ENCODE data around the gene TRPV5. TPM values are rescaled to one million over a fixed set of nuclear protein-coding genes. Genes with fewer than 3 reads are reported as not detected.

TRPV5 gene
- total and polyA plus RNA-seq, 2 of the 8 experiments (the other 6 are each of a cell fraction or from before 2014, with no cell fraction given) = 0.03 TPM; not detected in 1

DNA sequence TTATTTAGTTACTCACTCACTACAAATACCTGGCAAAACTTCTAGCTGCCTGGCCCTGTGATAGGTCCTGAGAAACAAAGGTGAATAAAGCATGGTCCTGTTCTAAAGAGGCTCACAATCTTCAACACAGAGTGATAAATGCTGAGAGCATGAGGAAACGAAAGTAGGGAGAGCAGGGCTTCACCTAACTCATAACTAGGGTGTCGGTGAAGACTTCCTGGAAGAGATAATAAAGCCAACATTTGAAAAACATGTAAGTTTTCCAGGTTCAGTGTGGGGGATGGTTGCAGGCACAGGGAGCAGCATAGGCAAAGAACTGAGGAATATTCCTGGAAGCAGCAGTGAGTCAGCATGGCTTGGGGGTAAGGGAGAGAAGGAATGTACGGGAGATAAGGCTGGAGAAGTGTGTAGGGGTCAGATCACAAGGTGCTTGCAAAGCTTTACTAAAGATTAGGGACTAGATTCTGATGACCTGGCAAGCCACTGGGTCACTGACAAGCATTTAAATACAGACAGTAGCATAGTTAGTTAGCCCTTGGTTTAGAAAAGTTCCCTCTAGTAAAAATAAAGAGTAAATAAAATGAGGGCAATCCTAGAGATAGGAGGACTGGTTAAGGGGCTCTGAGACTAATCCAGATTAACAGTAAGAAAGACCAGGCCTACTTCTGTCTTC lies 23.5 kb upstream of the TRPV5 start:
- H4K91ac ChIP-seq (replicated peaks; ENCODE audit: insufficient read length, low read length) = no peak overlapping the region
- no peak overlapping the region for H3K4me3 ChIP-seq (ENCODE audit: extremely low read depth in 1 of 4, insufficient read depth in 2 of 4, low read depth in 3 of 4, low read length in 4 of 4)
- H2AK5ac ChIP-seq (ENCODE audit: low read depth, low read length) = no peak overlapping the region
- peaks cover 0 to 2% (median 0%) of the 10 kb centered on the region in 4 experiments; a peak in 1 of 8 replicates for H3K36me3 ChIP-seq (ENCODE audit: control insufficient read depth in 2 of 4, insufficient read depth in 4 of 4, low read length in 3 of 4)
- H3K56ac ChIP-seq (replicated peaks; ENCODE audit: insufficient read length, low read depth, low read length) = no peak overlapping the region
- no peak overlapping the region; the same call in 1 of the 2 replicates for H2BK12ac ChIP-seq (ENCODE audit: low read depth, low read length)
- no peak overlapping the region for H2BK20ac ChIP-seq (ENCODE audit: low read length)
- no peak overlapping the region for H2BK120ac ChIP-seq (replicated peaks; ENCODE audit: low read depth, low read length)
- no peak overlapping the region for H4K5ac ChIP-seq (ENCODE audit: insufficient read length, low read depth, low read length)
- ChIA-PET POLR2A (ENCODE audit: partially characterized antibody) (no interaction called here), CTCF (ENCODE audit: partially characterized antibody) (interaction anchor here (0.8 to 3.1 kb wide), 6 partner anchors 9 to 91 kb away, joined by 3 to 8 read pairs (median 4); no protein-coding TSS in a partner anchor)
- H2BK15ac ChIP-seq (ENCODE audit: low read length) = no peak overlapping the region
- H3K79me1 ChIP-seq (ENCODE audit: low read depth, low read length) = no peaks in the 10 kb centered on the region
- peaks cover 0 to 9% (median 6%) of the 10 kb centered on the region in 4 experiments; a peak in 6 of 7 replicates for H3K4me1 ChIP-seq (replicated peaks in 1 of 4; ENCODE audit: control insufficient read depth in 3 of 4, insufficient read depth in 4 of 4, low read length in 3 of 4)
- H3K23ac ChIP-seq (ENCODE audit: insufficient read length) = no peak overlapping the region
- H3K9me3 ChIP-seq (ENCODE audit: insufficient read depth in 2 of 2, low read depth in 1 of 2, low read length in 1 of 2) = peaks cover 8 to 10% of the 10 kb centered on the region in 2 experiments; a peak in 3 of 4 replicates
- no peak overlapping the region for H3K14ac ChIP-seq (ENCODE audit: insufficient read length)
- WGBS, 2 experiments (ENCODE audit: extremely low coverage in 1 of 2, insufficient coverage in 1 of 2, insufficient read length in 1 of 2, insufficient replicate concordance in 2 of 2, low coverage in 1 of 2, low lambda C conversion rate in 2 of 2, missing lambda C conversion rate in 1 of 2) = 84% methylated on average over 3 of the region's 3 CpGs; no CpG with 5 or more reads in 1 of the 2 experiments
- H3K4ac ChIP-seq (replicated peaks; ENCODE audit: insufficient read length, low read depth, low read length) = no peak overlapping the region
- no peak overlapping the region; the same call in 1 of the 2 replicates for H2AFZ ChIP-seq (ENCODE audit: low read length)
- no peaks in the 10 kb centered on the region for H4K20me1 ChIP-seq (replicated peaks in 1 of 2; ENCODE audit: control insufficient read depth in 1 of 2, insufficient read depth in 2 of 2, low read length in 2 of 2)
- no peak overlapping the region for H3K27ac ChIP-seq (ENCODE audit: low read depth, low read length)
- no peak for DNase-seq (ENCODE audit: low read depth in 1 of 2, low spot score in 2 of 2)
- no peak for FAIRE-seq
- H3K9ac ChIP-seq (replicated peaks in 1 of 4; ENCODE audit: extremely low read depth in 1 of 4, low read depth in 3 of 4, low read length in 3 of 4) = no peak overlapping the region
- H3K27me3 ChIP-seq (replicated peaks in 1 of 4; ENCODE audit: control insufficient read depth in 3 of 4, extremely low read depth in 1 of 4, insufficient read depth in 3 of 4, low read length in 3 of 4) = no peaks in the 10 kb centered on the region
- no peak overlapping the region for H3K18ac ChIP-seq (ENCODE audit: extremely low read depth, low read length)
- peaks cover 2% of the 10 kb centered on the region; the same call in 1 of the 2 replicates for H3K23me2 ChIP-seq (ENCODE audit: low read depth, low read length)
- H4K8ac ChIP-seq (ENCODE audit: extremely low read depth, insufficient read depth, low read length) = no peak overlapping the region
- no peak overlapping the region for H3K4me2 ChIP-seq (ENCODE audit: insufficient read depth in 1 of 2, low read depth in 2 of 2, low read length in 2 of 2)
- no peak overlapping the region for H2BK5ac ChIP-seq (ENCODE audit: low read depth, low read length)
- H3K79me2 ChIP-seq (ENCODE audit: control insufficient read depth in 1 of 2, insufficient read depth in 2 of 2, low read length in 2 of 2) = no peaks in the 10 kb centered on the region
- TF ChIP-seq KDM5A (IDR thresholded peaks at IDR 0.05; ENCODE audit: low read length) (no peak), YY1 (IDR thresholded peaks at IDR 0.05; ENCODE audit: low read depth, low read length) (no peak), SIN3A (conservative IDR thresholded peaks at IDR 0.05 in 1 of 2, IDR thresholded peaks at IDR 0.05 in 1 of 2; ENCODE audit: low read depth in 1 of 2, low read length in 2 of 2) (no peak), SIRT6 (IDR thresholded peaks at IDR 0.05; ENCODE audit: low read length) (no peak), EZH2 (IDR thresholded peaks at IDR 0.05; ENCODE audit: low read depth, low read length, severe bottlenecking) (no peak), POLR2A (IDR thresholded peaks at IDR 0.05; ENCODE audit: control extremely low read depth in 1 of 2, low read depth in 2 of 2, low read length in 2 of 2) (no peak), SAP30 (IDR thresholded peaks at IDR 0.05; ENCODE audit: insufficient read depth, insufficient replicate concordance, low read length) (no peak), EGR1 (IDR thresholded peaks at IDR 0.05; ENCODE audit: borderline replicate concordance, low read depth, low read length) (no peak), JUND (IDR thresholded peaks at IDR 0.05; ENCODE audit: low read length) (no peak), SP2 (IDR thresholded peaks at IDR 0.05; ENCODE audit: low read length) (no peak), RFX5 (IDR thresholded peaks at IDR 0.05; ENCODE audit: borderline replicate concordance, low read depth, low read length) (no peak), ASH2L (IDR thresholded peaks at IDR 0.05; ENCODE audit: low read length) (no peak), EP300 (IDR thresholded peaks at IDR 0.05; ENCODE audit: borderline replicate concordance in 1 of 2, low read depth in 2 of 2, low read length in 2 of 2) (no peak)

All from H1 (cell line).